HG02970 (cell line): ENCODE data around the gene HAPLN3.

Experiments
- ATAC-seq: cut with Tn5 transposase; IDR thresholded peaks from one replicate; pipeline ENCODE4 v1.9.1; 2021; ENCODE audit warnings: mild to moderate bottlenecking, moderate library complexity, moderate number of reproducible peaks; ENCODE audit not compliant: unreplicated experiment, low FRiP score

Gene HAPLN3

GRCh38 chr15:88912500-88912921, 17.2 kb upstream of the HAPLN3 start:
- ATAC-seq, result no peak

DNA sequence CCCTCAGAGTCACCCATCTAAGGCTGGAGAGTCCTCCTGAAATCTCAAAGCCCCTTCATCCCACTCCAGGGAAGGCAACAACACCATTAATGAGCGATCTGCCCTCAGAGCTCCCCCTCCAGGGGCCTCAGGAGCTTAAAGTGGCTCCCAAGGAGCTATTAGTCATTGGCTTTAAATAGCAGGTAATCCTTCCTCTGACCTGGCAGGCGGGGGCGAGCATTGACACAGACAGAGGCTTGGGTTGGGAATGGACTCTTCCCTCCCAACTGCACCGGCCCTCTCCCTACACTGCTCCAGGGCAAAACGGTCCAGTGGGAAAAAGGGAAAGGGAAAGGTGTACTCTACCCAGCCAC, 16.4 kb upstream of the HAPLN3 start:
- no peak for ATAC-seq

- no peak for ATAC-seq
Observed at GRCh38 chr15:88909956-88910831, 14.8 kb upstream of the HAPLN3 start.

DNA sequence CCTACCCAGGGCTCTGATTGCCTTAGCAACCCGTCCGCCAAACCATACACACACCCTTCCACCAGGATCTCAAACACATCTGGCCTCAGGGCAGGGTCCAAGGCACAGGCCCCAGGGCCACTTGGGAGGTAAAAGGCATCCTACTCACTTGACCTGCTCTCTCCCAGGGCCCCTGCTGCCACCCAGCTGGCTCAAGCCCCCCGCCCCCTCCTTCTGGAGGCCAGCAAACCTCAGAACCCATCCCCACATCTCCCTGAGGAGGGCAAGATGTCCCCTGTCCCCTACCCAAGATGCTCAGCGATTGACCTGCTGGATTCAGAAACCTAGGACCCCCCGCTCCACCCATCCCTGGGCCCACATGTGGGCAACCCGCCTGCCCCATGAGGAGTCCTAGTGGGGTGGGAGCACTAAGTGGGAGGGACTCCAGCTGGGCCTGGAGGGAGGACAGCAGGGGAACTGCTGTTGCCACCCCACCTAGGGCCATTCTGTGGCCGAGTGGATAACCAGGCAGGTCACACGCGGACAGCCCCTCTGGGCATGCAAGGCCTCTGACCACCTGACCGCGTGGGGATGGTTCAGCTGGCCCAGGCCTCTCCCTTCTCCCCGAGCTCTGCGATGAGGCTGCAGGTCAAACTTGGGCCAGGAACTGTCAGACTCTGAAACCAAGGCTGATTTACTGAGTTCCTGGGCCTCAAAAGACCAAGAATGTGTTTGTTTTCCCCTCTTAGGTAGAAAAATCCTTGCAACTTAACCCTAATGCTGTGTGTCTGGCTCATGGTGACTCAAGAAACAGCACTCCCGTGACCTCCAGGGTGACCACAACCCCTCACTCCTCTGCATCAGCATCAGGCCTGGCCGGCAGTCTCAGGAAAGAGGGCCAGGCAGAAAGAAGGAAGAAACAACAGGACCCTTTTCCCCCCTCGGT, 13.6 kb upstream of the HAPLN3 start:
- no peak for ATAC-seq

DNA sequence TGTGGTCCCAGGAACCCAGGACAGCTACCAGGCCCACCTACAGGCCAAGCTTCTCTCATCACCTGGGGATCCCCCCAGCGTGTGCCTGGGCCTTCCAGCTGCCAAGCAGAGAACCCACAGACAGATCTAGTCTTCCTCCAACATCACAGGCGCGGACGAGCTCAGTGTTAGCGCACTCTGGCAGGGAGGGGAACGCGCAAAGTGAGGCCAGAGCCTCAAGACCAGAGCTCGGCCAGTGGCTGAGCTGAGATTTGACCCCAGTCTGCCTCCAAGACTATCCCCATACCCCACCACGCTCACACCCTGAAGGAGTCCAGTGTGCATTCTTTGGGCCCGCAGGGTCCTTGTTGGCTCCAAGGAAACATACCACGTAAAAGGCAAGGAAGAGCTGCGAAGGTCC, 12.8 kb upstream of the HAPLN3 start:
- ATAC-seq, result no peak

- ATAC-seq, result no peak
Observed at GRCh38 chr15:88907111-88907510, 11.8 kb upstream of the HAPLN3 start.

GRCh38 chr15:88906551-88906950, 11.2 kb upstream of the HAPLN3 start:
- ATAC-seq, result no peak

- ATAC-seq, result no peak
Observed at GRCh38 chr15:88906130-88906529, 10.8 kb upstream of the HAPLN3 start.

- no peak for ATAC-seq
Observed at GRCh38 chr15:88905576-88905975, 10.2 kb upstream of the HAPLN3 start.

GRCh38 chr15:88904624-88905327, 9.4 kb upstream of the HAPLN3 start:
- ATAC-seq, result peak; percentile 77

DNA sequence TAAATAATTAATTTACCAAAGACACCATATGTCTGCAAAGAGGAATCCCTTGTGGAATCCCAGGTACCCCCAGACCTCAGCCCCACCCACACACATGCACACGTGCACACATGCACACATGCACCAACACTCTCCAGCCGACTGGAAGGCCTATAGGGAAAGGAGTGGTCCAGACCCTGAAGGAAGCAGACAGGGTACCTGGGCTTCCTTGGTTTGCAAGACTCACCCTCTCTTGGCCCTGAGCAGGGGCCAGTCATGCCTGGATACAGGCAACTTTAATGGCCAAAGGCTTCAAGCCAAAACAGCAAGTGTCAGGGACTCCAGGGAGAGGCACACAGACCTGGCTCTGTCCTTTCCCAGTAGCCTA, 8.9 kb upstream of the HAPLN3 start:
- ATAC-seq, result no peak

DNA sequence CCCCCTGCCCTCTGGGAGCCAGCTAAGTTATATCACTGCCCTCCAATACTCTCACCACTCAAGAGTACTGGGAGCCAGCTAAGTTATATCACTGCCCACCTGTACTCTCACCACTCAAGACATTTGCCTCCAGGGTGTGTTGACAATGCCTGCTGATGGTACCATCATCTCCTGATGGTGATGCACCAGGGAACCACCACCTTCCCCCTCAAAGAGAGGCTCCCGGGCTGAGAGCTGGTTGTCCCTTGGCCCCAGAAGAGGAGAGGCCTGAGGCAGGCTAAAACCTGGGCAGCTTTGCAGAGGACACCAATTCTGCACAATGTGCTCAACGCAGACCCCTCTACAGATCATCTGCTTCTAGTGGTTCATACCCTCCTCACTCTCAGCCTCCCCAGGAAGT, 7.5 kb upstream of the HAPLN3 start:
- no peak for ATAC-seq

DNA sequence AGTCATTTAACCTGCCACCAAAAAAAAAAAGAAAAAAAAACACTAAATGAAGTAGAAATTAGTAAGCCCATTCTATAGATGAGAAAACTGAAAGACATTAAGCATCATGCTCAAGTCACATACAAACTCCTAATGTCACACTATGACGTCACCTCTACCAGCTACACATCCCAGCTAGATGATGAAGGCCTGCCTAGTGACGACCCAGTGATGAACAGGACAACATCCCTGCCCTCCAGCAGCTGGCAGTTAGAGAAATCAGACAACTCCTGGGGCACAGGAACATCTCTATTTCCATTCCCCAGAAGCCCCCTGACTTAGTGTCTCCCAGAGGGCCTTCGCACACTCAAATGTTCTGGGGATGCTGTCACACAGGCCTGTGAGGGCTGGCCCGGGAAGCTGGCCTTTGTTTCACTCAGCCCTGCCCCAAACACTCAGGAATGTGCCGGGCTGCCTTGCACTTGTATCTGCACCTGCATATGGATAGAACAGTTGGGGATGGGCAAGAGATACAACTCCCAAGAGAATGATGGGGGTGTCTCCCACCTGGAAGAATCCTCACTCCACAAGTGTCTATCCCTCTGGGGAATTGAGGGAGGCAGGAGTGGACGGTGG, 7.0 kb upstream of the HAPLN3 start:
- no peak for ATAC-seq

DNA sequence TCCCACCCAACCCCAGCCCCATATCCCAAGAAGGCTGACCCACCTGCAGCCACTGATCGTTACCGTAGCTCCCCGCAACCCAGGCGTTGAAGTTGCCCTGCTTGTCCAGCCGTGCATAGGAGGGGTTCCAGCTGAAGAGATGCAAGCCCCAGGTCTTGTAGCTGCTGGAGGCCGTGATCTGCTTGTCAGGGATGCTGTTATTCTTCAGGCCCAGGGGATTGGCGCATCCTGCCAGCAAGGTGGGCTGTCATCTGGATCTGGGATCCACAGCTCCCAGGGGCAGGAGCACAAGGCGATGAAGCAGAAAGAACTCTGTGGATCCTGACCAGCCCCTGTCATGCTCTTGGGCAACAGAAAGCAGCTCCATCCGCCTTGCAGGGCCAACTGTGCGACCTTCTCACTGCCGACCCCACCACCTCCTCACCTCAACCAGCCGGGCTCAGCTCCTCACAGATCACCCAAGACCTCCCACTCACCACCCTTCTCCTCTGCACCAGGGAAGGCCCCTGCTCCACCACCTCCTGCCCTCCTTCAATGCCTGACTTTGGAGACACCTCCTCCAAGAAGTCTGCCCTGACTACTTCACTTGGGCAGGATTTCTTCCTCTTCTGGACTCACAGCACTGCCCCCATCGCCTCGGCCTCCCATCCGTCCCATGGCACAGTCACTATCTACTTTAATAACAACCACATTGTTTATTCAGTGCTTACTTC, 6.3 kb upstream of the HAPLN3 start:
- no peak for ATAC-seq

GRCh38 chr15:88900982-88901418, 5.7 kb upstream of the HAPLN3 start:
- ATAC-seq, result no peak

DNA sequence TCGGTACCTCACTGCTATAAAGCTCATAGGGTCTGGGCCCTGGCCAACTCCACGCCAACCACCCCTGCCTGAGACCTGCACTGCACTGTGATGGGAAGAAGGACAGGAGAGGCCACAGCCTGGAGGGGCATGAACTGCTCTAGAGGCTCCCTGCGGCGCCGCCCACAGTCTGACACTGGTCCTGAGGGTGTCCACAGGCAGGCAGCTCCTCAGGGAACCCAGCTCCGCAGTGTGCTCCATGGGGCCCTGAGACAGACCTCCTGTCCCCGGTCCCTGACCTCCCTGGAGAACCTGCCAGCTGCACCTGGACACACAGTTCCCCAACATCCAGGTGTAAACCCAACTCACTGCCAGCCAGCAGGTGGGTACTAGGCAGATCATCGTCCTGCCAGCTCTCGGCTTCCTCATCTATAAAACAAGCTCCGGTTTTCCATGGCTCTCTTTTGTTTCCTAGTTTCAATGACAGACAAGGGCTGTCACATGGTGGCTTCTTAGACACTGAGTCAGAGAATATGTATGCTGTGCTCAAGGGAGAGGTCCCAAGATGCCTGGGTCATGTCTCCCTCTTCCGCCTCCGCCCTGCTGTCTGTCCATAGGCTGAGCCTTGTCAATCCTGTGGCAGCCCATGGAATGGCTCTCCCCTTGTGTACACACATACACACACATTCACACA, 5.1 kb upstream of the HAPLN3 start:
- no peak for ATAC-seq

DNA sequence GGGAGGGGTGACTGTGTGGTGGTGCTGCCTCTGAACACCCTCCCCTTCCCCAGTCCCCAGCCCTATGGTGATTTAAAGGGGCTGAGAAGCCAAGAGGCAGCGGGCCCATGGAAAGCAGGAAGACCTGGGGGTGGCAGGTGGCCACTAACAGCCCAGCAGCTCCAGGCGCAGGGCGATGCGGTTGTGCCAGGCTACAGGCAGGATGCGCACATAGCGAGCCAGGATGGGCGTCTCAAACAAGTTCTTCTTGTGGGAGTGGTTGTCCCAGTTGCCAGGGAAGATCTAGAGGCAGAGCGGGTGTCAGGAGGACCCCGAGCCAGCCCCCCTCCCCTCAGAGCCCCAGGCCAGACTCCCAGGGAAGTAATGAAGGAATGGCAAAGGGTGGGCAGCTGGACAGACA, 3.9 kb upstream of the HAPLN3 start:
- ATAC-seq, result no peak

DNA sequence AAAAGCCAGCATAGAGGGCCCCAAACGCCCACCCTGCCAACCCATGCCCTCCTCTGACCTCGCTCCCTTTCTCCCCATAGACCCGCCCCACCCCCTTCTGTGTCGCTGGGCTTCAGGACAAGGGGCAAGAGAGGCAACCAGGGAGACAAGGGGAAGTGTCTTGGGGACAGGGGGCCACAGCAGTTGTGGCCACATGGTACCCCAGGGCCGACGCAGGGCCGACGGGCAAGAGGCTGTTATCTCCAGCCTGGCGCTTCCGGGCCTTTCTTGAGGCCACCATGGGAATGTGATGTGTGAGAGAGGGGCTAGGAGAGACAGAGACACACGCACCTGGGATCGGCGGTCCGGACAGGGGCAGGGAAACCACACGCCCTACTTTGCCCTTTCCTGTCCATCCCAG, 3.4 kb upstream of the HAPLN3 start:
- no peak for ATAC-seq

- ATAC-seq, result no peak
Observed at GRCh38 chr15:88897456-88898194, 2.3 kb upstream of the HAPLN3 start.
